GM12878 (cell line): ENCODE measurements around the gene MROH2B. TPM values are rescaled to one million over a fixed set of nuclear protein-coding genes. Genes with fewer than 3 reads are reported as not detected.

ENCODE experiments used
- ATAC-seq: fragments of 200-7000 bp; cut with Tn5 transposase; 3 replicates; pipeline ENCODE4 v1.9.1; 2020; ENCODE audit warnings: mild to moderate bottlenecking, moderate library complexity
- BruUV-seq: library from RNA; stranded (reverse); fragments of 400-500 nt; replicated peaks from 2 replicates; lab custom pipeline; 2021; lab: Mats Ljungman, UMichigan
- CTCF ChIA-PET: fragments of 300-600 bp; sonication (Branson Sonifier 250); formaldehyde crosslinking; extraction: SDS; loops from one replicate; lab custom pipeline; 2021; ENCODE audit warnings: inconsistent platforms; lab: Yijun Ruan, JAX
- POLR2A ChIA-PET: fragments of 350-600 bp; formaldehyde crosslinking; extraction: SDS; loops from one replicate; lab custom pipeline; 2021; ENCODE audit warnings: inconsistent platforms; lab: Charles Lee
- RAD21 ChIA-PET: fragments of 300-600 bp; sonication (Branson Sonifier 250); formaldehyde crosslinking; loops from one replicate; lab custom pipeline; 2023; ENCODE audit warnings: antibody characterized with exemption; ENCODE audit not compliant: unreplicated experiment; lab: Charles Lee
- SMC1A ChIA-PET: fragments of 300-600 bp; sonication (Branson Sonifier 250); formaldehyde crosslinking; loops from one replicate; lab custom pipeline; 2023; ENCODE audit not compliant: unreplicated experiment, uncharacterized antibody; lab: Charles Lee
- DNase-seq: peaks from one replicate; pipeline ENCODE4 v3.0.0-alpha.2; 2011; ENCODE audit warnings: low read depth, low spot score
- FAIRE-seq: peaks from 3 replicates; lab custom pipeline; 2011; peaks lifted over from hg19 to GRCh38; lab: Jason Lieb, UNC
- H2AFZ ChIP-seq: 2 replicates; pipeline ENCODE4 v1.6.0; 2011; ENCODE audit warnings: low read depth, low read length, control low read depth; ENCODE audit not compliant: control insufficient read depth
- H3K27ac ChIP-seq: 2 replicates; pipeline ENCODE4 v1.5.1; 2011; ENCODE audit warnings: control low read depth; ENCODE audit not compliant: control insufficient read depth, insufficient read depth
- H3K27me3 ChIP-seq, 2 experiments: replicated peaks in 1 of 2; 2 replicates each; pipeline versions ENCODE4 v1.6.0 to v1.6.1; 2011; ENCODE audit warnings: low read length in 1 of 2; ENCODE audit not compliant: control insufficient read depth in 2 of 2, insufficient read depth in 2 of 2
- H3K36me3 ChIP-seq, 2 experiments: 2 replicates each; pipeline ENCODE4 v1.5.1; 2011; ENCODE audit warnings: low read length in 1 of 2; ENCODE audit not compliant: control insufficient read depth in 2 of 2, insufficient read depth in 2 of 2
- H3K4me1 ChIP-seq: 2 replicates; pipeline ENCODE4 v1.6.1; 2011; ENCODE audit warnings: mild to moderate bottlenecking, low read length, moderate library complexity, mixed read lengths; ENCODE audit not compliant: control insufficient read depth, insufficient read depth
- H3K4me2 ChIP-seq: 2 replicates; pipeline ENCODE4 v1.6.0; 2011; ENCODE audit warnings: control low read depth; ENCODE audit not compliant: control insufficient read depth, insufficient read depth
- H3K4me3 ChIP-seq: fragments of 200-600 bp; sonication (generic); 2 replicates; pipeline ENCODE4 v1.5.1; 2016
- H3K79me2 ChIP-seq: 2 replicates; pipeline ENCODE4 v1.6.0; 2011; ENCODE audit warnings: low read length; ENCODE audit not compliant: control insufficient read depth, insufficient read depth
- H3K9ac ChIP-seq: 2 replicates; pipeline ENCODE4 v1.8.0; 2011; ENCODE audit warnings: low read length, control low read depth, mixed read lengths; ENCODE audit not compliant: control insufficient read depth, insufficient read depth
- H3K9me3 ChIP-seq: replicated peaks from 3 replicates; pipeline ENCODE4 v1.5.1; 2011; ENCODE audit warnings: mild to moderate bottlenecking, low read length; ENCODE audit not compliant: control insufficient read depth, insufficient read depth
- H4K20me1 ChIP-seq: 2 replicates; pipeline ENCODE4 v1.6.0; 2011; ENCODE audit not compliant: control insufficient read depth, insufficient read depth
- ATF3 ChIP-seq: IDR thresholded peaks from 2 replicates; pipeline ENCODE4 v1.6.1; 2011; ENCODE audit warnings: low read depth, mild to moderate bottlenecking, low read length, moderate library complexity, borderline replicate concordance; ENCODE audit errors: extremely low read depth
- CBX3 ChIP-seq: fragments of 200-600 bp; sonication (generic); IDR thresholded peaks from 2 replicates; pipeline ENCODE4 v1.6.1; 2016; ENCODE audit warnings: low read depth, borderline replicate concordance
- CREB1 ChIP-seq: IDR thresholded peaks from 2 replicates; pipeline ENCODE4 v1.6.1; 2012; ENCODE audit warnings: low read depth, mild to moderate bottlenecking, inconsistent platforms
- JUND ChIP-seq: IDR thresholded peaks from 2 replicates; pipeline ENCODE4 v1.6.1; 2012; ENCODE audit warnings: low read depth, mild to moderate bottlenecking, low read length, improper control_type of control experiment, moderate library complexity
- LARP7 ChIP-seq: fragments of 450-650 bp; IDR thresholded peaks from 2 replicates; pipeline ENCODE4 v1.6.1; 2017; ENCODE audit warnings: mild to moderate bottlenecking
- MEF2B ChIP-seq: fragments of 450-650 bp; IDR thresholded peaks from 2 replicates; pipeline ENCODE4 v1.6.1; 2018; ENCODE audit warnings: mild to moderate bottlenecking, moderate library complexity; ENCODE audit not compliant: partially characterized antibody, poor library complexity, severe bottlenecking
- MYB ChIP-seq: fragments of 150-350 bp; IDR thresholded peaks from 2 replicates; pipeline ENCODE4 v1.6.1; 2014; ENCODE audit warnings: mild to moderate bottlenecking, low read depth, low read length, borderline replicate concordance
- NFYA ChIP-seq: IDR thresholded peaks from 2 replicates; pipeline ENCODE4 v1.6.1; 2011; ENCODE audit warnings: low read depth, mild to moderate bottlenecking, low read length, improper control_type of control experiment, borderline replicate concordance
- NR2F1 ChIP-seq: fragments of 450-650 bp; conservative IDR thresholded peaks from 2 replicates; pipeline ENCODE4 v1.6.1; 2017; ENCODE audit warnings: mild to moderate bottlenecking
- PAX8 ChIP-seq: fragments of 450-650 bp; IDR thresholded peaks from 2 replicates; pipeline ENCODE4 v1.6.1; 2017; ENCODE audit warnings: mild to moderate bottlenecking, moderate library complexity
- RAD21 ChIP-seq: IDR thresholded peaks from 2 replicates; pipeline ENCODE4 v1.6.1; 2011; ENCODE audit warnings: mild to moderate bottlenecking, low read depth, low read length, moderate library complexity; ENCODE audit not compliant: insufficient read depth
- REST ChIP-seq: IDR thresholded peaks from 2 replicates; pipeline ENCODE4 v1.6.1; 2012; ENCODE audit warnings: mild to moderate bottlenecking, low read depth, low read length
- TAF1 ChIP-seq: IDR thresholded peaks from 2 replicates; pipeline ENCODE4 v1.6.1; 2011; ENCODE audit warnings: mild to moderate bottlenecking, low read depth, low read length, borderline replicate concordance
- TARDBP ChIP-seq: IDR thresholded peaks from 2 replicates; pipeline ENCODE4 v1.6.1; 2016; ENCODE audit warnings: borderline replicate concordance
- TCF12 ChIP-seq: IDR thresholded peaks from 2 replicates; pipeline ENCODE4 v1.6.1; 2011; ENCODE audit warnings: low read depth, mild to moderate bottlenecking, low read length
- ZNF207 ChIP-seq: fragments of 450-650 bp; IDR thresholded peaks from 2 replicates; pipeline ENCODE4 v1.6.1; 2014; ENCODE audit warnings: antibody characterized with exemption, mild to moderate bottlenecking, borderline replicate concordance
- ZSCAN29 ChIP-seq: fragments of 450-650 bp; IDR thresholded peaks from 2 replicates; pipeline ENCODE4 v1.6.1; 2017; ENCODE audit warnings: mild to moderate bottlenecking, moderate library complexity
- WGBS: methylation state at CpG from one replicate; pipeline ENCODE4 v1.1.6; 2016; ENCODE audit warnings: low lambda C conversion rate; ENCODE audit not compliant: insufficient replicate concordance, insufficient coverage; ENCODE audit errors: missing lambda C conversion rate; 5-methylcytosine and 5-hydroxymethylcytosine counted together
- in situ Hi-C: fragments of 300-500 bp; cut with MboI; formaldehyde crosslinking; loops from 9 replicates; pipeline ENCODE4 v1.14.3; 2018; ENCODE audit warnings: mixed read lengths
- intact Hi-C: fragments of 100-400 bp; cut with micrococcal nuclease; formaldehyde crosslinking; loops from one replicate; pipeline ENCODE4 v1.14.2; 2022; ENCODE audit not compliant: unreplicated experiment
- polyA plus RNA-seq, 11 experiments: library from polyadenylated mRNA; depleted of rRNA in 4 of 11; unstranded in 6 of 11; stranded (reverse) in 5 of 11; fragments of >200 nt; fragmentation: Nextera tagmentation in 4 of 11; fragmentation: Illumina TruSeq in 1 of 11; extraction: Ambion mirVana in 4 of 11; extraction: Trizol in 1 of 11; gene quantifications; 1 replicate in 1 of 11; 2 replicates in 10 of 11; pipeline versions ENCODE4 v1.2.1 to v1.2.3, GENCODE V29; 2011 to 2016; ENCODE audit warnings: inconsistent platforms in 2 of 11, missing spikeins in 2 of 11, low read depth in 1 of 11
- total RNA-seq, 4 experiments: library from RNA; depleted of rRNA in 3 of 4; stranded (reverse); fragments of >200 nt in 3 of 4; fragmentation: Illumina TruSeq in 1 of 4; extraction: Trizol in 1 of 4; gene quantifications; 2 replicates each; pipeline versions ENCODE4 v1.2.1 to v1.2.3, GENCODE V29; 2013 to 2021

MROH2B gene
- total and polyA plus RNA-seq, 10 of the 15 experiments (the other 5 are each of a cell fraction or from before 2014, with no cell fraction given): not detected

GRCh38 chr5:41097642-41098041, 26.5 kb upstream of the MROH2B start (continued):
- TF ChIP-seq ATF3 (no peak), JUND (no peak), REST (no peak), MYB (no peak), NR2F1 (no peak), TCF12 (no peak)

- CTCF ChIA-PET: no interaction called here
- no peaks in the 10 kb centered on the region for H3K4me1 ChIP-seq
- no peak for DNase-seq
- H3K9me3 ChIP-seq: no peaks in the 10 kb centered on the region
- 9% methylated on average over 5 of the region's 5 CpGs for WGBS
- in situ Hi-C loops (no loop called here), intact Hi-C loops (no loop called here)
- no peaks in the 10 kb centered on the region for H4K20me1 ChIP-seq
- H3K27ac ChIP-seq: no peak overlapping the region
- SMC1A ChIA-PET: no interaction called here
- BruUV-seq: no TSS peak
- no peak overlapping the region for H3K4me2 ChIP-seq
- H2AFZ ChIP-seq: no peak overlapping the region
- POLR2A ChIA-PET: no interaction called here
- H3K9ac ChIP-seq: no peak overlapping the region
- no peaks in the 10 kb centered on the region for H3K36me3 ChIP-seq
- no peaks in the 10 kb centered on the region for H3K27me3 ChIP-seq
- no peak overlapping the region for H3K4me3 ChIP-seq
- no peaks in the 10 kb centered on the region for H3K79me2 ChIP-seq
- no peak for FAIRE-seq
- no peak for ATAC-seq
- RAD21 ChIA-PET: no interaction called here
- TF ChIP-seq ZSCAN29: no peak
- no peak for TF ChIP-seq JUND
- TF ChIP-seq RAD21: no peak
- TF ChIP-seq CBX3: no peak
- no peak for TF ChIP-seq CREB1
- TF ChIP-seq TARDBP: no peak
- TF ChIP-seq PAX8: no peak
- no peak for TF ChIP-seq MEF2B
- TF ChIP-seq NFYA: no peak
- TF ChIP-seq ZNF207: no peak
- no peak for TF ChIP-seq TAF1
- TF ChIP-seq LARP7: no peak
These were observed 24.4 kb upstream of the MROH2B start for GRCh38 chr5:41095324-41096101.
